Esophagus (tissue), 2 donors: Measurements from ENCODE around the gene TDRD12. TPM values are rescaled to one million over a fixed set of nuclear protein-coding genes. Genes with fewer than 3 reads are reported as not detected.
"Not testable (repeated sequence)": the region's sequence is repeated elsewhere in the genome, so short reads cannot be mapped to it uniquely, and the experiment has no call there.

Source experiments
- H3K27ac ChIP-seq, 2 donors: one replicate each; pipeline ENCODE4 v1.5.1; 2013; ENCODE audit warnings: low read depth in 2 of 2, mild to moderate bottlenecking in 2 of 2, inconsistent platforms in 1 of 2, low read length in 1 of 2, moderate library complexity in 1 of 2
- H3K27me3 ChIP-seq, 2 donors: one replicate each; pipeline ENCODE4 v1.6.1; 2013; ENCODE audit warnings: low read length in 2 of 2, control low read depth in 1 of 2, mild to moderate bottlenecking in 1 of 2; ENCODE audit not compliant: insufficient read depth in 2 of 2, control insufficient read depth in 1 of 2
- H3K36me3 ChIP-seq, 2 donors: one replicate each; pipeline ENCODE4 v1.6.1; 2013; ENCODE audit warnings: low read length in 1 of 2; ENCODE audit not compliant: control insufficient read depth in 2 of 2, insufficient read depth in 2 of 2
- H3K4me1 ChIP-seq, 2 donors: one replicate each; pipeline ENCODE4 v1.6.1; 2013; ENCODE audit warnings: low read length in 1 of 2; ENCODE audit not compliant: control insufficient read depth in 2 of 2, insufficient read depth in 2 of 2
- H3K4me3 ChIP-seq, 2 donors: one replicate each; pipeline ENCODE4 v1.5.1; 2013; ENCODE audit warnings: low read length in 2 of 2, mild to moderate bottlenecking in 2 of 2, low read depth in 1 of 2, moderate library complexity in 1 of 2
- H3K9me3 ChIP-seq, 2 donors: one replicate each; pipeline ENCODE4 v1.6.1; 2013; ENCODE audit warnings: mild to moderate bottlenecking in 2 of 2, low read depth in 1 of 2, low read length in 1 of 2, moderate library complexity in 1 of 2; ENCODE audit not compliant: control insufficient read depth in 2 of 2, insufficient read depth in 1 of 2
- WGBS, 2 donors: extraction: QIAGEN DNeasy Blood & Tissue Kit; methylation state at CpG; one replicate each; pipeline ENCODE4 v1.1.7; 2013; 5-methylcytosine and 5-hydroxymethylcytosine counted together
- polyA plus RNA-seq, 2 donors: library from polyadenylated mRNA; stranded (reverse); fragments of 200-250 nt; gene quantifications; one replicate each; pipeline ENCODE4 v1.2.3, GENCODE V29; 2013
- donor health status: healthy with polysubstance abuse.
- donor health status: Bipolar disorder and iron deficiency.

TDRD12 gene
- polyA plus RNA-seq, 2 donors = 0.04 to 0.06 TPM

GRCh38 chr19:32832825-32833224 is 113.3 kb downstream of the TDRD12 start:
- H3K4me3 ChIP-seq, H3K9me3 ChIP-seq, H3K27ac ChIP-seq, H3K36me3 ChIP-seq, H3K27me3 ChIP-seq, H3K4me1 ChIP-seq: not testable (repeated sequence)
- WGBS, 2 donors = 87 to 94% methylated on average over 7 of the region's 7 CpGs

- H3K4me3 ChIP-seq, H3K27ac ChIP-seq, H3K4me1 ChIP-seq, H3K36me3 ChIP-seq, H3K9me3 ChIP-seq, H3K27me3 ChIP-seq: not testable (repeated sequence)
- 91% methylated on average over 7 of the region's 7 CpGs for WGBS, 2 donors
Observed at GRCh38 chr19:32833388-32833787, 113.8 kb downstream of the TDRD12 start.

GRCh38 chr19:32837531-32837930 is 118.0 kb downstream of the TDRD12 start:
- no peaks in the 10 kb centered on the region for H3K9me3 ChIP-seq
- no peak overlapping the region for H3K27ac ChIP-seq
- H3K4me3 ChIP-seq = no peak overlapping the region
- no peaks in the 10 kb centered on the region for H3K27me3 ChIP-seq
- WGBS, 2 donors = 77 to 82% methylated on average over 7 of the region's 7 CpGs
- H3K4me1 ChIP-seq = no peaks in the 10 kb centered on the region
- H3K36me3 ChIP-seq = no peaks in the 10 kb centered on the region

DNA sequence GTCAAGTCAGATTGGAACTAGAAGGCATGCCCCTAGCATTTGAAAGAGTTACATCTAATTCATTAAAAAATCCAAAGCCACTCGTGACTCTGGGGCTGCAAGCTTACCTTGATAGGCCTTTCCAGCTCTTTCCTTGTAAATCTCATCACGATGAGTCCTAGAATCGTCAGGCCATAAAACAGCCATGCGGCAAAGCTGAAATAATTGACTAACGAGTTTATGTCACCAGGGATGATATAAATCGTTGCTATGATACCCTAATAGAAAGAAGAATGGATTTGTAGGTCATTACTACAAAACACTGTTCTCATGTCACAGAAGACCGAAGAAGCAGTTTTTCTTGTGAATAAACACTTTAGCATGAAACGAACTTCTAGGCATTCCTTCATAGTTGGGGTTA is 122.5 kb downstream of the TDRD12 start:
- H3K27ac ChIP-seq = no peak overlapping the region
- no peak overlapping the region for H3K4me3 ChIP-seq
- WGBS, 2 donors = 87 to 90% methylated on average over 8 of the region's 8 CpGs
- H3K4me1 ChIP-seq = no peaks in the 10 kb centered on the region
- no peaks in the 10 kb centered on the region for H3K36me3 ChIP-seq
- no peaks in the 10 kb centered on the region for H3K27me3 ChIP-seq
- H3K9me3 ChIP-seq = no peaks in the 10 kb centered on the region

DNA sequence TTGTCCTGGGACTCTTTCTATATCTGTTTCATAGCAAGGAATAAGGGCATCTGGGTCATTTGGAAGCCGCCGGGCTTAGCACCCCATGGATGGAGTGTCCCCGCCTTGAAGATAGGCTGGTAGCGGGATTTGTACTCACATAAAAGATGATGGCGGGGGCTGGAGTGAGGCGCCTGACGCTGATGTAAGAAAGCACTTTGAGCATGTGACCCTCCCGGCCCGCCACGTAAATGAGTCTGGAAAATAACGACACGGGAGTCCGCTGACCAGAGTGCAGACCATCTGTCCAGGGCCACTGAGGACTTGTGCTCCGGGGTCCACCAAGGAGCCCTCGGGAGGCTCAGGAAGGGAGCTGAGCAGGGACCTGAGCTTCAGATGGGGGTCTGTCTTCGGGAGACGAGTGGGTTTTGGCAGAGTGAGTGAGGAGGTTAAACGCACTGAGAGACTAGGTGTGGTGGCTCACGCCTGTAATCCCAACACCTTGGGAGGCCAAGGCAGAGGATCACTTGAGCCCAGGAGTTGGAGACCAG is 124.2 kb downstream of the TDRD12 start:
- Histone ChIP-seq H3K9me3 (no peaks in the 10 kb centered on the region), H3K4me1 (no peaks in the 10 kb centered on the region), H3K27ac (no peak overlapping the region), H3K36me3 (no peaks in the 10 kb centered on the region), H3K27me3 (no peaks in the 10 kb centered on the region), H3K4me3 (no peak overlapping the region)
- WGBS, 2 donors = 96% methylated on average over 19 of the region's 19 CpGs

DNA sequence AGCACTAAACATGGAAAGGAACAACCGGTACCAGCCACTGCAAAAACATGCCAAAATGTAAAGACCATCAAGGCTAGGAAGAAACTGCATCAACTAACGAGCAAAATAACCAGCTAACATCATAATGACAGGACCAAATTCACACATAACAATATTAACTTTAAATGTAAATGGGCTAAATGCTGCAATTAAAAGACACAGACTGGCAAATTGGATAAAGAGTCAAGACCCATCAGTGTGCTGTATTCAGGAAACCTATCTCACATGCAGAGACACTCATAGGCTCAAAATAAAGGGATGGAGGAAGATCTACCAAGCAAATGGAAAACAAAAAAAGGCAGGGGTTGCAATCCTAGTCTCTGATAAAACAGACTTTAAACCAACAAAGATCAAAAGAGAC is 128.5 kb downstream of the TDRD12 start:
- H3K4me3 ChIP-seq, H3K9me3 ChIP-seq, H3K27me3 ChIP-seq, H3K4me1 ChIP-seq, H3K36me3 ChIP-seq, H3K27ac ChIP-seq: not testable (repeated sequence)
- no CpG with 5 or more reads among the region's 2 CpGs for WGBS, 2 donors

DNA sequence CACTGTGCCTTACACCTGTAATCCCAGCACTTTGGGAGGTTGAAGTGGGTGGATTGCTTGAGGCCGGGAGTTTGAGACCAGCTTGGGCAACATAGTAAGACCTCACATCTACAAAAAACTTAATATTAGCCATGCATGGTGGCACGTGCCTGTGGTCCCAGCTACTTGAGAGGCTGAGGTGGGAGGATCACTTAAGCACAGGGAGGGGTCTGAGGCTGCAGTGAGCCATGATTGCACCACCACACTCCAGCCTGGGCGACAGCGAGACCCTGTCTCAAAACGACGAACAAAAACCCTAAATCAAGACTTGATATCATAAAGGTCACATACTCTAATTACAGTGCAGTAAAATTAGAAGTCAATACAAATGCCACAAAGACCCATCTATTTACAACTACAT is 132.6 kb downstream of the TDRD12 start:
- Histone ChIP-seq H3K36me3 (no peaks in the 10 kb centered on the region), H3K27ac (no peak overlapping the region), H3K4me3 (no peak overlapping the region), H3K9me3 (peaks cover 0 to 2% of the 10 kb centered on the region in 2 donors), H3K4me1 (no peaks in the 10 kb centered on the region), H3K27me3 (no peaks in the 10 kb centered on the region)
- WGBS, 2 donors = 90 to 92% methylated on average over 6 of the region's 6 CpGs

DNA sequence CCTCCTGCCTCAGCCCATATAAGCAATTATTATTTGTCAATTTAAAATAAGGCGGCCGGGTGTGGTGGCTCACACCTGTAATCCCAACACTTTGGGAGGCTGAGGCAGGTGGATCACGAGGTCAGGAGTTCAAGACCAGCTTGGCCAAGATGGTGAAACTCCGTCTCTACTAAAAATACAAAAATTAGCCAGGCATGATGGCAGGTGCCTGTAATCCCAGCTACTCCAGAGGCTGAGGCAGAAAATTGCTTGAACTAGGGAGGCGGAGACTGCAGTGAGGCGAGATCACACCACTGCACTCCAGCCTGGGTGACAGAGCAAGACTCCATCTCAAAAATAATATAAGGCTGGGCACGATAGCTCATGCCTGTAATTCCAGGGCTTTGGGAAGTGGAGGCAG is 137.3 kb downstream of the TDRD12 start:
- not testable (repeated sequence) for H3K9me3 ChIP-seq, H3K36me3 ChIP-seq, H3K27ac ChIP-seq, H3K4me1 ChIP-seq, H3K27me3 ChIP-seq, H3K4me3 ChIP-seq
- 96% methylated on average over 7 of the region's 7 CpGs for WGBS, 2 donors

DNA sequence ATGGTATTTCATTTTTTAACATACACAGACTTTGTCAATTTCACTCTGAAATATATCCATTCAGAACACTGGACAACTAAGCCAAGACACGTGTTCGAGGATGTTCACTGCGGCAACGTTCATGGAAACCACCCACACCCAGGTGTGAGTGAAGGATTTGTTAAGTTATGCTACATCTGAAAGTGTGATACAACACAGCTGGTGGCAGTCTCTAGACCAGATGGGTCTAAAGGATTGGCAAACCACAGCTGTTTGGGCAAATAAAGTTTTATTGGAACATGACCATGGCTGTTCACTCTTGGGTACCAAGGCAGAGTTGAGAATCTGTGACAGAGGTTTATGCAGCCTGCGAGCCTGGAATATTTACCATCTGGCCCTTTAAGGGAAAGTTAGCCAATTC is 138.0 kb downstream of the TDRD12 start:
- Histone ChIP-seq H3K27me3 (no peaks in the 10 kb centered on the region), H3K4me1 (no peaks in the 10 kb centered on the region), H3K4me3 (no peak overlapping the region), H3K36me3 (peaks cover 0 to 3% of the 10 kb centered on the region in 2 donors), H3K27ac (no peak overlapping the region), H3K9me3 (peaks cover 0 to 2% of the 10 kb centered on the region in 2 donors)
- WGBS, 2 donors = 86 to 92% methylated on average over 5 of the region's 5 CpGs

DNA sequence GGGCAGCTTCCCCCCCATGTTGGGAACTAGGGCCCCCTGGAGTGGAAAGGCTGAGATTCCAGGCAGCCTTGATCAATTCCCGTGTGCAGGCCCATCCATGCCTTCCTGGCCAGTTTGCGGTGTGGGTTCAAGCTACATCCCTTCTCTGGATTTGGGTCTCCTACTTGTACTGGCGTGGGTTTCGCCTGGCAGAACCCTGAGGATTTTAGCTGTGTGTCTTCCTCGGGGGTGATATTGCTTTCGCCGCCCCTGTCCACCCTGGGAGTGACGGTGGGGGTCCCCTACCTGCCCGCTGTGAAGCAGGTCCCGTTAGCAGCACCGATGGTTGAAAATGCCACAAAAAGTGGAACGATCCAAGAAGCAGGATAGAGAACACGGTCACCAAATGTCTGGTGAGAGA is 138.6 kb downstream of the TDRD12 start:
- Histone ChIP-seq H3K27me3 (no peaks in the 10 kb centered on the region), H3K36me3 (peaks cover 0 to 3% of the 10 kb centered on the region in 2 donors), H3K27ac (no peak overlapping the region), H3K4me3 (no peak overlapping the region), H3K4me1 (no peaks in the 10 kb centered on the region), H3K9me3 (peaks cover 0 to 2% of the 10 kb centered on the region in 2 donors)
- 88 to 91% methylated on average over 13 of the region's 13 CpGs for WGBS, 2 donors
